GM13976 (cell line): ENCODE measurements around the gene CARHSP1.
"Not testable (repeated sequence)": the region's sequence is repeated elsewhere in the genome, so short reads cannot be mapped to it uniquely, and the experiment has no call there.

Experiments used
- DNase-seq: peaks from one replicate; pipeline ENCODE4 v3.0.0; 2012; ENCODE audit warnings: low spot score
- CTCF ChIP-seq: IDR thresholded peaks from 2 replicates; pipeline ENCODE4 v1.5.1; 2012; ENCODE audit warnings: borderline replicate concordance, mild to moderate bottlenecking; ENCODE audit not compliant: insufficient read depth; ENCODE audit errors: extremely low read depth, missing control alignments, control extremely low read depth
- in situ Hi-C: fragments of 300-500 bp; cut with MboI; formaldehyde crosslinking; loops from one replicate; pipeline ENCODE4 v1.12.0; 2022; ENCODE audit warnings: low sequenced_read_pairs, mixed read lengths, inconsistent platforms; ENCODE audit not compliant: unreplicated experiment

CARHSP1 gene

DNA sequence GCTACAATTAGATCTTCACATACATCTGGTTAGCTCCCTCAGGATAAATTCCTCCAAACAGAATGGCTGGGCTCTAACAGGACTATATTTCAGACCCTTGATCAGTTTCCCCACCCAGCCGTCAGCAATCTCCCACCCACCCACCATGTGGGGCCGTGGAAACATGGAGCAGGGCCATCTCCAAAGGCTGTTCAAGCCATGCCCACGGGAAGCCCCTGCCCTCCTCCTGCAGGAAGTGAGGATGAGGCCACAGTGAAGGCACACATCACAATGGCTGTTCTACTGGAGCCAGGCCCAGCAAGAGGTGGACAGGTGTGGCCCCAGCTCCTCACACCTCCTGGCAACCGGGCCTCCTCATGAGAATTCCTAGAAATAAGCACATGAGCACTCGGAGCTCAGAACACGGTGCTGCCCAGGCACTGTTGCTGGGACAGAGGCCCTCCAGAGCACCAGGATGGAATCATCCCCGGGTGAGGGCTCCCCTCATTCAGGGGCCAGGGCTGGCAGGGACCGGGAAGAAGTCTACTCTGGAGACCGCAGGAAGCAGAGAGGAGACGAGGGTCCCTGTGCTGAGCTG is 13.3 kb upstream of the CARHSP1 start, which contains the start of gene LITAFD:
Gene LITAFD (plus strand): TSS at position 311 of the 577 bp plus-strand sequence. CDS start 2,005 bp downstream, outside the sequence.
- in situ Hi-C loops = no loop called here
- no peak for TF ChIP-seq CTCF
- DNase-seq = no peak

GRCh38 chr16:8880839-8881510 is 12.2 kb upstream of the CARHSP1 start:
- TF ChIP-seq CTCF = no peak
- in situ Hi-C loops = no loop called here
- no peak for DNase-seq

- DNase-seq = no peak
- TF ChIP-seq CTCF = no peak
- in situ Hi-C loops = loop anchor here (10.0 kb wide), 2 partner anchors 214 to 304 kb away; no protein-coding TSS in a partner anchor
These were observed 9.7 kb upstream of the CARHSP1 start for GRCh38 chr16:8878523-8878911.

DNA sequence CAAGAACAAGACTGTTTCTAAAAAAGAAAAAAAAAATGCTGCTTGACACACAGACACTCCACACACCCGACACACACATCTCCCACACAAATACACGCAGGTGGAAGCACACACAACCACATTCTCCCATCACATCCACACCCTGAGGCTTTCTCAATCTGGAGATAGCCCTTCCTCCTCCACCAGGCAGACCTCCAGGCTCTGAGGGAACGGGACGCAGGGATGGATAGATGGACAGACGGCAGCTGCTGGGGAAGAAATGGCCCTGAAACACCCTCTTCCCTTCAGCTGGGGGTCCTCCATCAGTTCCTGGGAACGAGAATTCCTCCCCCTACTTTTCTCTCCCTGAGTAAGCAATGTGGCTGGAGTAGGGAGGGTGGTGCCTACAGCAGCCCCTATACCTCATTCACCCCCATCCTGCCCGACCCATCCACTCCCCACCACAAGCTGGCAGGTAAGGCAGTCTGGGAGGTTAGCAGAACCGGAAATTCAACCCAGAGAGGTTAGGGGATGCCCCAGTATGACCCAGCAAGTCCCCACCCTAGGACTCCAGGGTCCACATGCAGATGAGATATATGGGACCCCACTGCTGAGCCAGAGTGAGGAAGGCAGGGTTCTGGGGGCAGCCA is 9.2 kb upstream of the CARHSP1 start:
- TF ChIP-seq CTCF = no peak
- in situ Hi-C loops = loop anchor here (10.0 kb wide), 2 partner anchors 213 to 303 kb away; no protein-coding TSS in a partner anchor
- peak; percentile 10 for DNase-seq

DNA sequence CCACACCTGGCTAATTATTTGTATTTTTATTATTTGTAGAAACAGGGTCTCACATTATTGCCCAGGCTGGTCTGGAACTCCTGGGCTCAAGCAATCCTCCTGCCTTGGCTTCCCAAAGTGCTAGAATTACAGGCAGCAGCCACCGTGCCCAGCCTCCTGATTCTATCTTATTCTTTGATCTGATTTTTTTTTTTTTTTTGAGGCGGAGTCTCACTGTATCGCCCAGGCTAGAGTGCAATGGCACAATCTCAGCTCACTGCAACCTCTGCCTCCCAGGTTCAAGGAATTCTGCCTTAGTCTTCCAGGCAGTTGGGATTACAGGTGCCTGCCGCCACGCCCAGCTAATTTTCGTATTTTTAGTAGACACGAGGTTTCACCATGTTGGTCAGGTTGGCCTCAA is 6.5 kb upstream of the CARHSP1 start:
- in situ Hi-C loops = loop anchor here (10.0 kb wide), 2 partner anchors 211 to 301 kb away; no protein-coding TSS in a partner anchor

DNA sequence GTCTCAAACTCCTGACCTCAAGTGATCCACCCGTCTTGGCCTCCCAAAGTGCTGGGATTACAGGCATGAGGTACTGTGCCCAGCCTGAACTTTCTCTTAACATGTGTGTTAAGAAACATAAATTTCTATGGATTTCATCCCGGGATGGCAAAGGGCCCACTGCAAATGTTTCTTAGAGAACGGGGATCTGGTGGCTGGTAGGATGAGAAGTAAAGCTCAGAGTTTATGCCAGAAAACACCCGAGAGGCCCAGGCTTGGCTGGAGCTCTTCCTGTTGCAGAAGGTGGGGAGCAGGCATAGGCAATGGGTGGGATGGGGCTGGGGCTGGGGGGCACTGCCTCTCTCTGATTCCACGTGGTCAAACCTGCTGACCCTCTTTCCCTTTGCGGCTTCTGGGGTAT is 5.6 kb upstream of the CARHSP1 start:
- TF ChIP-seq CTCF = no peak
- DNase-seq = no peak
- in situ Hi-C loops = loop anchor here (10.0 kb wide), 2 partner anchors 210 to 300 kb away; no protein-coding TSS in a partner anchor

More for the DNA sequence above, 6.5 kb upstream of the CARHSP1 start:
- DNase-seq = not testable (repeated sequence)

GRCh38 chr16:8873866-8874195 is 5.0 kb upstream of the CARHSP1 start:
- not testable (repeated sequence) for DNase-seq
- in situ Hi-C loops = loop anchor here (10.0 kb wide), 2 partner anchors 209 to 299 kb away; no protein-coding TSS in a partner anchor
